Endothelial cell of umbilical vein (primary cell): Measurements from ENCODE around the gene NTN1. TPM values are rescaled to one million over a fixed set of nuclear protein-coding genes. Genes with fewer than 3 reads are reported as not detected.

Source experiments
- BruUV-seq: library from RNA; stranded (reverse); fragments of 400-500 nt; replicated peaks from 2 replicates; lab custom pipeline; 2021; lab: Mats Ljungman, UMichigan
- CTCF ChIA-PET: fragments of 300-600, 350-600 bp; sonication (Branson Sonifier 250); formaldehyde crosslinking; loops from one replicate; lab custom pipeline; 2021; ENCODE audit warnings: antibody characterized with exemption, inconsistent platforms; lab: Charles Lee
- POLR2A ChIA-PET: fragments of 300-600, 350-600 bp; sonication (Branson Sonifier 250); formaldehyde crosslinking; loops from one replicate; lab custom pipeline; 2021; ENCODE audit warnings: antibody characterized with exemption, inconsistent platforms; lab: Charles Lee
- DNase-seq: peaks from one replicate; pipeline ENCODE4 v3.0.0-alpha.2; 2011; ENCODE audit warnings: low read depth, low spot score
- FAIRE-seq: peaks from 2 replicates; lab custom pipeline; 2011; peaks lifted over from hg19 to GRCh38; lab: Jason Lieb, UNC
- H2AFZ ChIP-seq: 2 replicates; pipeline ENCODE4 v1.6.0; 2012; ENCODE audit warnings: low read depth, low read length, control low read depth, inconsistent platforms
- H3K27ac ChIP-seq: 2 replicates; pipeline ENCODE4 v1.5.1; 2011; ENCODE audit warnings: low read depth, mild to moderate bottlenecking, control low read depth, low read length, moderate library complexity; ENCODE audit not compliant: insufficient read depth
- H3K27me3 ChIP-seq, 2 experiments: 2 replicates each; pipeline versions ENCODE4 v1.6.0 to v1.6.1; 2011; ENCODE audit warnings: low read length in 2 of 2, mixed read lengths in 1 of 2; ENCODE audit not compliant: control insufficient read depth in 2 of 2, insufficient read depth in 2 of 2
- H3K36me3 ChIP-seq, 2 experiments: 2 replicates in 1 of 2; 3 replicates in 1 of 2; pipeline ENCODE4 v1.5.1; 2011; ENCODE audit warnings: low read length in 2 of 2, mild to moderate bottlenecking in 1 of 2, moderate library complexity in 1 of 2; ENCODE audit not compliant: control insufficient read depth in 2 of 2, insufficient read depth in 2 of 2; ENCODE audit errors: extremely low read depth in 1 of 2
- H3K4me1 ChIP-seq: 3 replicates; pipeline ENCODE4 v1.5.1; 2011; ENCODE audit warnings: mild to moderate bottlenecking, low read length; ENCODE audit not compliant: control insufficient read depth, insufficient read depth; ENCODE audit errors: extremely low read depth
- H3K4me2 ChIP-seq: 2 replicates; pipeline ENCODE4 v1.6.1; 2011; ENCODE audit warnings: low read length, control low read depth, mixed read lengths; ENCODE audit not compliant: insufficient read depth
- H3K4me3 ChIP-seq, 3 experiments: fragments of 200-600 bp in 1 of 3; sonication (generic), shearing (Covaris generic) in 1 of 3; replicated peaks in 1 of 3; 2 replicates each; pipeline ENCODE4 v1.5.1; 2011 to 2016; ENCODE audit warnings: control low read depth in 3 of 3, low read length in 3 of 3, mild to moderate bottlenecking in 2 of 3, inconsistent platforms in 1 of 3, low read depth in 1 of 3, moderate library complexity in 1 of 3; ENCODE audit not compliant: insufficient read depth in 1 of 3
- H3K79me2 ChIP-seq: 2 replicates; pipeline ENCODE4 v1.6.0; 2012; ENCODE audit warnings: low read length, inconsistent platforms; ENCODE audit not compliant: control insufficient read depth, insufficient read depth
- H3K9ac ChIP-seq: replicated peaks from 2 replicates; pipeline ENCODE3; 2011; ENCODE audit warnings: low read length, control low read depth; ENCODE audit not compliant: insufficient read depth; ENCODE audit errors: extremely low read depth
- H3K9me1 ChIP-seq: replicated peaks from 3 replicates; pipeline ENCODE4 v1.6.0; 2011; ENCODE audit warnings: mild to moderate bottlenecking, low read length; ENCODE audit not compliant: control insufficient read depth, insufficient read depth; ENCODE audit errors: extremely low read depth
- H3K9me3 ChIP-seq: replicated peaks from 2 replicates; pipeline ENCODE4 v1.5.1; 2012; ENCODE audit warnings: low read length, inconsistent platforms; ENCODE audit not compliant: control insufficient read depth, insufficient read depth
- H4K20me1 ChIP-seq: replicated peaks from 2 replicates; pipeline ENCODE3; 2011; ENCODE audit warnings: mild to moderate bottlenecking, low read length; ENCODE audit not compliant: control insufficient read depth, insufficient read depth; ENCODE audit errors: extremely low read depth
- CTCF ChIP-seq, 2 donors: IDR thresholded peaks; 1 replicate in 1 of 2; 2 replicates in 1 of 2; pipeline ENCODE4 v1.5.1; 2011; ENCODE audit warnings: low read length in 2 of 2, mild to moderate bottlenecking in 2 of 2, moderate library complexity in 2 of 2, control low read depth in 1 of 2, inconsistent platforms in 1 of 2, low read depth in 1 of 2; ENCODE audit not compliant: insufficient read depth in 1 of 2; ENCODE audit errors: extremely low read depth in 1 of 2
- EZH2 ChIP-seq: IDR thresholded peaks from 2 replicates; pipeline ENCODE4 v1.6.1; 2012; ENCODE audit warnings: borderline replicate concordance, low read depth, mild to moderate bottlenecking, moderate library complexity, low read length, inconsistent platforms; ENCODE audit not compliant: severe bottlenecking
- FOS ChIP-seq: IDR thresholded peaks from 2 replicates; pipeline ENCODE4 v1.6.1; 2011; ENCODE audit warnings: mild to moderate bottlenecking, low read length, moderate library complexity, borderline replicate concordance; ENCODE audit not compliant: insufficient read depth
- GATA2 ChIP-seq: IDR thresholded peaks from 2 replicates; pipeline ENCODE4 v1.7.0; 2011; ENCODE audit warnings: low read depth, mild to moderate bottlenecking, moderate library complexity, mixed read lengths, low read length; ENCODE audit not compliant: insufficient read length, insufficient read depth
- JUN ChIP-seq: IDR thresholded peaks from 2 replicates; pipeline ENCODE4 v1.6.1; 2011; ENCODE audit warnings: borderline replicate concordance, low read depth; ENCODE audit not compliant: insufficient read length, insufficient read depth
- MAX ChIP-seq: IDR thresholded peaks from 2 replicates; pipeline ENCODE4 v1.6.1; 2011; ENCODE audit not compliant: insufficient read depth, insufficient read length
- MYC ChIP-seq: IDR thresholded peaks from one replicate; pipeline ENCODE4 v1.6.1; 2011; ENCODE audit warnings: mild to moderate bottlenecking, low read depth, low read length
- POLR2A ChIP-seq: IDR thresholded peaks from 2 replicates; pipeline ENCODE4 v1.6.1; 2012; ENCODE audit warnings: low read depth, mild to moderate bottlenecking, control low read depth, low read length
- POLR2AphosphoS5 ChIP-seq: IDR thresholded peaks from 2 replicates; pipeline ENCODE4 v1.6.1; 2012; ENCODE audit warnings: low read depth, mild to moderate bottlenecking, control low read depth, low read length, moderate library complexity; ENCODE audit not compliant: insufficient read depth
- dilution Hi-C: fragments of 300-500 bp; cut with MboI; formaldehyde crosslinking; loops from one replicate; pipeline ENCODE4 v1.15.0; 2019; ENCODE audit warnings: low sequenced_read_pairs; ENCODE audit not compliant: extremely low pct_ligation_motif_present
- intact Hi-C: fragments of 100-400 bp; cut with micrococcal nuclease; formaldehyde crosslinking; loops from one replicate; pipeline ENCODE4 v1.10.0; 2022
- polyA plus RNA-seq, 4 experiments: library from polyadenylated mRNA; depleted of rRNA in 3 of 4; stranded (reverse) in 3 of 4; unstranded in 1 of 4; fragments of >200 nt; gene quantifications; 2 replicates each; pipeline versions ENCODE4 v1.2.1 to v1.2.3, GENCODE V29; 2011 to 2012; ENCODE audit warnings: missing spikeins in 1 of 4
- total RNA-seq: library from RNA; stranded (reverse); gene quantifications from 2 replicates; pipeline ENCODE4 v1.2.3, GENCODE V29; 2021

NTN1 gene
- total and polyA plus RNA-seq, 2 donors (not counting 3 experiments of a cell fraction or from before 2014, with no cell fraction given): 0.10 to 0.18 TPM

DNA sequence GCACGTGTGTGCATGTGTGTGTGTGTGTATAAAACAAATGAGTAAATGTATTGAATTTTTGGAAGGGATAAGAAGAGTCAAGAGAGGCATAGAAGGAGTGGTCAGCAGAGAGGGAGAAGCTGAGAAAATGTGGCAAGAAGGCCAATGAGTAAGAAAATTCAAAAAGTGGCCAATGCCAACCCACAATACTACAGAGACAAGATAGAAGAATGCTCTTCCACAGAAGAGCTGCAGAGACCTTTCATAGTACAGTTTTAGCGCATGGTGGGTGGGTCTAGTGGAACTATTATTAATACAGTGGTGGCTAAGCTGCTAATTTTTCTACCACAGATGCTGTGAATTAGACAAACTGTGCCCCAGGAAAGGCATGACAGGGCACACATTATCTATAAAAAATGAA lies 233.5 kb downstream of the NTN1 start:
- no peaks in the 10 kb centered on the region for H3K36me3 ChIP-seq
- DNase-seq: no peak
- H3K27me3 ChIP-seq: no peaks in the 10 kb centered on the region
- no peak for FAIRE-seq
- CTCF ChIA-PET: no interaction called here
- no peak overlapping the region for H3K27ac ChIP-seq
- no peaks in the 10 kb centered on the region for H3K79me2 ChIP-seq
- H3K4me3 ChIP-seq: no peak overlapping the region
- dilution Hi-C loops: no loop called here
- no peaks in the 10 kb centered on the region for H4K20me1 ChIP-seq
- BruUV-seq: no TSS peak
- POLR2A ChIA-PET: no interaction called here
- H3K9me1 ChIP-seq: no peaks in the 10 kb centered on the region
- no peak overlapping the region for H2AFZ ChIP-seq
- intact Hi-C loops: no loop called here
- no peak overlapping the region for H3K9ac ChIP-seq
- TF ChIP-seq GATA2 (no peak), MYC (no peak), JUN (no peak), POLR2A (no peak), POLR2AphosphoS5 (no peak), MAX (no peak), EZH2 (no peak), FOS (no peak), CTCF (IDR thresholded peaks at IDR 0.05; ENCODE audit: extremely low read depth in 1 of 2, insufficient read depth in 1 of 2, low read depth in 1 of 2, low read length in 2 of 2) (no peak)
- no peaks in the 10 kb centered on the region for H3K9me3 ChIP-seq
- H3K4me2 ChIP-seq: no peak overlapping the region
- H3K4me1 ChIP-seq: peaks cover 8% of the 10 kb centered on the region
